Measurements from ENCODE around the gene PDK3. TPM values are rescaled to one million over a fixed set of nuclear protein-coding genes. Genes with fewer than 3 reads are reported as not detected.

The PDK3 gene
- total and polyA plus RNA-seq, 4 donors = 4.6 to 18.9 (median 12.1) TPM

- Histone ChIP-seq H3K4me1 (ENCODE audit: control insufficient read depth in 5 of 5, insufficient read depth in 5 of 5, low read length in 5 of 5) (no peaks in the 10 kb centered on the region), H3K9me3 (ENCODE audit: control insufficient read depth in 4 of 4, insufficient read depth in 3 of 4, low read length in 3 of 4) (no peaks in the 10 kb centered on the region), H3K4me3 (no peak overlapping the region), H3K9ac (ENCODE audit: insufficient read depth in 1 of 2, low read length in 2 of 2) (no peak overlapping the region), H3K27ac (ENCODE audit: low read depth in 1 of 2, low read length in 1 of 2) (no peak overlapping the region), H3K27me3 (ENCODE audit: control insufficient read depth in 3 of 3, insufficient read depth in 3 of 3, low read length in 2 of 3) (peaks cover 0 to 17% (median 9%) of the 10 kb centered on the region in 3 donors), H3K36me3 (ENCODE audit: control insufficient read depth in 4 of 4, insufficient read depth in 4 of 4, low read length in 4 of 4) (no peaks in the 10 kb centered on the region)
- ATAC-seq (ENCODE audit: insufficient read depth, low FRiP score) = no peak
- TF ChIP-seq CTCF (IDR thresholded peaks at IDR 0.05; ENCODE audit: control extremely low read depth, extremely low read depth) = no peak
- DNase-seq = no peak
- WGBS, 2 donors = 84 to 92% methylated on average over 2 of the region's 2 CpGs
Observed at GRCh38 chrX:24520472-24520871, 55.4 kb downstream of the PDK3 start.

- DNase-seq (no peak), ATAC-seq (ENCODE audit: insufficient read depth, low FRiP score) (no peak)
- Histone ChIP-seq H3K9ac (ENCODE audit: insufficient read depth in 1 of 2, low read length in 2 of 2) (no peak overlapping the region), H3K4me3 (no peak overlapping the region), H3K36me3 (ENCODE audit: control insufficient read depth in 4 of 4, insufficient read depth in 4 of 4, low read length in 4 of 4) (peaks cover 0 to 4% (median 0%) of the 10 kb centered on the region in 4 donors), H3K9me3 (ENCODE audit: control insufficient read depth in 4 of 4, insufficient read depth in 3 of 4, low read length in 3 of 4) (no peaks in the 10 kb centered on the region), H3K27ac (ENCODE audit: low read depth in 1 of 2, low read length in 1 of 2) (no peak overlapping the region), H3K27me3 (ENCODE audit: control insufficient read depth in 3 of 3, insufficient read depth in 3 of 3, low read length in 2 of 3) (peaks cover 0 to 25% (median 19%) of the 10 kb centered on the region in 3 donors), H3K4me1 (ENCODE audit: control insufficient read depth in 5 of 5, insufficient read depth in 5 of 5, low read length in 5 of 5) (peaks cover 0 to 1% (median 0%) of the 10 kb centered on the region in 5 donors)
- WGBS, 2 donors = 82 to 88% methylated on average over 2 of the region's 2 CpGs
- no peak for TF ChIP-seq CTCF (IDR thresholded peaks at IDR 0.05; ENCODE audit: control extremely low read depth, extremely low read depth)
Observed at GRCh38 chrX:24525455-24525854, 60.4 kb downstream of the PDK3 start.

- Histone ChIP-seq H3K4me3 (no peak overlapping the region), H3K4me1 (ENCODE audit: control insufficient read depth in 5 of 5, insufficient read depth in 5 of 5, low read length in 5 of 5) (peaks cover 0 to 1% (median 0%) of the 10 kb centered on the region in 5 donors), H3K27me3 (ENCODE audit: control insufficient read depth in 3 of 3, insufficient read depth in 3 of 3, low read length in 2 of 3) (peaks cover 0 to 25% (median 17%) of the 10 kb centered on the region in 3 donors), H3K36me3 (ENCODE audit: control insufficient read depth in 4 of 4, insufficient read depth in 4 of 4, low read length in 4 of 4) (peaks cover 0 to 4% (median 0%) of the 10 kb centered on the region in 4 donors), H3K27ac (ENCODE audit: low read depth in 1 of 2, low read length in 1 of 2) (no peak overlapping the region), H3K9ac (ENCODE audit: insufficient read depth in 1 of 2, low read length in 2 of 2) (no peak overlapping the region), H3K9me3 (ENCODE audit: control insufficient read depth in 4 of 4, insufficient read depth in 3 of 4, low read length in 3 of 4) (no peaks in the 10 kb centered on the region)
- DNase-seq = no peak
- no peak for TF ChIP-seq CTCF (IDR thresholded peaks at IDR 0.05; ENCODE audit: control extremely low read depth, extremely low read depth)
- 84 to 98% methylated on average over 2 of the region's 2 CpGs for WGBS, 2 donors
- no peak for ATAC-seq (ENCODE audit: insufficient read depth, low FRiP score)
Observed at GRCh38 chrX:24526616-24527015, 61.5 kb downstream of the PDK3 start.

- Histone ChIP-seq H3K9me3 (ENCODE audit: control insufficient read depth in 4 of 4, insufficient read depth in 3 of 4, low read length in 3 of 4) (no peaks in the 10 kb centered on the region), H3K9ac (ENCODE audit: insufficient read depth in 1 of 2, low read length in 2 of 2) (no peak overlapping the region), H3K27ac (ENCODE audit: low read depth in 1 of 2, low read length in 1 of 2) (no peak overlapping the region), H3K4me3 (no peak overlapping the region), H3K4me1 (ENCODE audit: control insufficient read depth in 5 of 5, insufficient read depth in 5 of 5, low read length in 5 of 5) (peaks cover 0 to 1% (median 0%) of the 10 kb centered on the region in 5 donors), H3K36me3 (ENCODE audit: control insufficient read depth in 4 of 4, insufficient read depth in 4 of 4, low read length in 4 of 4) (peaks cover 0 to 4% (median 0%) of the 10 kb centered on the region in 4 donors), H3K27me3 (ENCODE audit: control insufficient read depth in 3 of 3, insufficient read depth in 3 of 3, low read length in 2 of 3) (peaks cover 0 to 27% (median 17%) of the 10 kb centered on the region in 3 donors)
- ATAC-seq (ENCODE audit: insufficient read depth, low FRiP score) (no peak), DNase-seq (no peak)
- 64 to 87% methylated on average over 1 of the region's 1 CpG for whole genome bisulfite sequencing, 2 donors
- no peak for TF ChIP-seq CTCF (IDR thresholded peaks at IDR 0.05; ENCODE audit: control extremely low read depth, extremely low read depth)
Observed at GRCh38 chrX:24528605-24529004, 63.5 kb downstream of the PDK3 start.
